GM21576 (cell line): Measurements from ENCODE around the gene CTDNEP1.

Experiments used
- ATAC-seq: cut with Tn5 transposase; IDR thresholded peaks from one replicate; pipeline ENCODE4 v1.9.1; 2021; ENCODE audit warnings: mild to moderate bottlenecking, moderate library complexity; ENCODE audit not compliant: unreplicated experiment

CTDNEP1 gene

GRCh38 chr17:7280519-7281073 is 29.1 kb upstream of the CTDNEP1 start:
- no peak for ATAC-seq

GRCh38 chr17:7279448-7279847 is 27.9 kb upstream of the CTDNEP1 start:
- no peak for ATAC-seq

GRCh38 chr17:7266784-7267183 is 15.2 kb upstream of the CTDNEP1 start:
- ATAC-seq: no peak

GRCh38 chr17:7263801-7264078 is 12.2 kb upstream of the CTDNEP1 start:
- no peak for ATAC-seq

GRCh38 chr17:7262935-7263800 is 11.6 kb upstream of the CTDNEP1 start:
- ATAC-seq: no peak

GRCh38 chr17:7262192-7262934 is 10.8 kb upstream of the CTDNEP1 start, which contains the start of gene CLDN7:
CLDN7 (minus strand) TSS chr17:7262478; CDS start chr17:7262043, 435 bp downstream.
- ATAC-seq: no peak

- ATAC-seq: no peak
These were observed 10.1 kb upstream of the CTDNEP1 start for GRCh38 chr17:7261379-7262191.

GRCh38 chr17:7260651-7261378 is 9.3 kb upstream of the CTDNEP1 start:
- no peak for ATAC-seq

GRCh38 chr17:7260151-7260550 is 8.6 kb upstream of the CTDNEP1 start:
- ATAC-seq: no peak

GRCh38 chr17:7259555-7259889 is 8.0 kb upstream of the CTDNEP1 start:
- no peak for ATAC-seq

GRCh38 chr17:7258731-7259554 is 7.4 kb upstream of the CTDNEP1 start:
- no peak for ATAC-seq

GRCh38 chr17:7256766-7257456 is 5.4 kb upstream of the CTDNEP1 start:
- no peak for ATAC-seq

GRCh38 chr17:7254511-7254910 is 3.0 kb upstream of the CTDNEP1 start:
- ATAC-seq: no peak

- ATAC-seq: no peak
These were observed 1.5 kb upstream of the CTDNEP1 start for GRCh38 chr17:7253082-7253481.

- ATAC-seq: peak; percentile 51
These were observed 876 bp upstream of the CTDNEP1 start, which contains the start of gene ELP5 for GRCh38 chr17:7252176-7253043. ELP5 (plus strand) TSS chr17:7252215; CDS start chr17:7252551, 336 bp downstream.

- ATAC-seq: no peak
These were observed 573 bp downstream of the CTDNEP1 start for GRCh38 chr17:7250695-7251627.

- ATAC-seq: no peak
These were observed 1.7 kb downstream of the CTDNEP1 start for GRCh38 chr17:7249830-7250229.
